HG03066 (cell line): ENCODE data around the gene PEX12.
A peak's percentile ranks its signal among the peaks of the same experiment; 100 is the strongest.
"Not testable (repeated sequence)": the region's sequence is repeated elsewhere in the genome, so short reads cannot be mapped to it uniquely, and the experiment has no call there.

Experiments
- ATAC-seq: cut with Tn5 transposase; IDR thresholded peaks from one replicate; pipeline ENCODE4 v1.9.1; 2021; ENCODE audit warnings: low read depth; ENCODE audit not compliant: unreplicated experiment

The PEX12 gene

GRCh38 chr17:35578197-35578928 is at the start of gene PEX12:
Gene PEX12 (minus strand): TSS chr17:35578571. CDS start chr17:35578021, 550 bp downstream.
- ATAC-seq = peak; percentile 84

- no peak for ATAC-seq
These were observed 49.0 kb upstream of the PEX12 start for GRCh38 chr17:35627417-35627816.

- ATAC-seq = no peak
These were observed 43.4 kb upstream of the PEX12 start for GRCh38 chr17:35621768-35622167.

DNA sequence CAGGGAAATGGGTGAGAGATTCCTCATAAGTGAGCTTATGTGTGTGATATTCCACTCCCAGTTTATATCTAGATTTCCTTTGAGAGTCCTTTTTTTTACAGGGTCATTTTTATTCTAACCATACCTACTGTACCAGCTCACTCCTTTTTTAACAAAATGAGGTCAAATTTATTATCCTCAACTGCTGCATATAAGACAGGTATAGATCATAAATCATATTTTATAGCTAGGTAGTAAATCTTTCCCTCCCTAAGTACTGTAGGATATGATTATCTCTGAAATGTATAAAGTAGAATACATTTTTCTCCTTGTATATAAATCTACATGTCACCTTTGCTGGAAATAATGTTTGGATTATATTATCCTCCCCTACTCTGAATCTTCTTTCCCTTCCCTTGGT is 40.3 kb upstream of the PEX12 start:
- no peak for ATAC-seq

DNA sequence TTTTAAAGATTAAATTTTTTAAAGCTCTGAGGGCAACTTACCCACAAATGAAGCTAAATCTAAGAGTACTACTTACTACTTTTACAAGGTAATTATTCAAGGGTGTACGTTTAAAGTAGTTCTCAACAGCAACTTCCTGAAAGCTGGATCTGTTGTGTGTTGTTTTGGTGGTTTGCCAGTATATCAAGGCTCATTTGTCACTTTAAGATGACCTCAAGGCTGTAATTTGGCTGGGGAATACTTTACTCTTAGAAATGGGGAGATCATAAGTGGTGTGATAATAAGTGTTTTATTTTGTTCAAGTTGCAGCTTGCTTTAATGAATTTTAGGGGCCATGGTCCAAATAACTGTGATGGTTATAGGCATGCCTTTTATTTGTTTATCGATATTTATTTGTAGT is 39.1 kb upstream of the PEX12 start:
- no peak for ATAC-seq

GRCh38 chr17:35616536-35616935 is 38.2 kb upstream of the PEX12 start:
- ATAC-seq = no peak

GRCh38 chr17:35614810-35615209 is 36.4 kb upstream of the PEX12 start:
- no peak for ATAC-seq

- ATAC-seq = no peak
These were observed 34.7 kb upstream of the PEX12 start for GRCh38 chr17:35612924-35613521.

GRCh38 chr17:35610746-35611145 is 32.4 kb upstream of the PEX12 start:
- not testable (repeated sequence) for ATAC-seq

DNA sequence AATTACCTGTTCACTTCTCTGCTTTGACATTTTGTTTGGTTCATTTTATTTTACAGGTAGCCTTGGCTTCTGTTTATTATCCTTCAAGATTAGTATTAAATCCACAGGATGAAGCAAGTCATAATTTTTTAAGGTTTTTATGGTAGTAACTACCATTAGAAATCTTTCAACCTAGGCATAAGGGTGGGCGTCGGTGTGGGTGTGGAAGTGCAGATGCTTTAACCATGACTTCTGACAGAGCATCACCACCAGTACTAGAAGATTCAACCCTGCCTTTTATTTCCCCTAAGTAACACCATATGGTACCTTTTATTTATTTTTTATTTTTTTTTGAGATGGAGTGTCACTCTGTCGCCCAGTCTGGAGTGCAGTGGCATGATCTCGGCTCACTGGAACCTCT is 31.5 kb upstream of the PEX12 start:
- ATAC-seq = no peak

GRCh38 chr17:35607239-35607847 is 29.0 kb upstream of the PEX12 start:
- no peak for ATAC-seq

GRCh38 chr17:35605678-35606077 is 27.3 kb upstream of the PEX12 start:
- no peak for ATAC-seq

- no peak for ATAC-seq
These were observed 25.3 kb upstream of the PEX12 start for GRCh38 chr17:35603674-35604073.

DNA sequence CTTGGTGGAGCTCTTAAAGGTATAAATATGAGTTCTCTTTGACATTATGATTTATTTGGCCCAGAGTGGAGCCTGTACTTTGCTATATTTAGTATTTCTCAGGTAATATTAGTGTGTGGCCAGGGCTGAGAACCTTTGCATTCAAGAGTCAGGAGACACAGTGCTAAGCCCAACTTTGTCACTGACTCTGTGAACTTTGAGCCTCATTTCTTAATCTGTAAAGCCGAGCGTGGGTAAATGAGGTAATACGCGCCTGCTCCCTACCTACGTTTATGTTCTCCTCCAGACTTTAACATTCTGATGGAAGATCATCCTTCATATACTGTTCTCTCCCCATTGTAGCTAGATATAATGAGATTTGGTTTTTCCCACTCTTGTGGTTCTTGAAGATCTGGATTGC is 19.2 kb upstream of the PEX12 start:
- no peak for ATAC-seq

DNA sequence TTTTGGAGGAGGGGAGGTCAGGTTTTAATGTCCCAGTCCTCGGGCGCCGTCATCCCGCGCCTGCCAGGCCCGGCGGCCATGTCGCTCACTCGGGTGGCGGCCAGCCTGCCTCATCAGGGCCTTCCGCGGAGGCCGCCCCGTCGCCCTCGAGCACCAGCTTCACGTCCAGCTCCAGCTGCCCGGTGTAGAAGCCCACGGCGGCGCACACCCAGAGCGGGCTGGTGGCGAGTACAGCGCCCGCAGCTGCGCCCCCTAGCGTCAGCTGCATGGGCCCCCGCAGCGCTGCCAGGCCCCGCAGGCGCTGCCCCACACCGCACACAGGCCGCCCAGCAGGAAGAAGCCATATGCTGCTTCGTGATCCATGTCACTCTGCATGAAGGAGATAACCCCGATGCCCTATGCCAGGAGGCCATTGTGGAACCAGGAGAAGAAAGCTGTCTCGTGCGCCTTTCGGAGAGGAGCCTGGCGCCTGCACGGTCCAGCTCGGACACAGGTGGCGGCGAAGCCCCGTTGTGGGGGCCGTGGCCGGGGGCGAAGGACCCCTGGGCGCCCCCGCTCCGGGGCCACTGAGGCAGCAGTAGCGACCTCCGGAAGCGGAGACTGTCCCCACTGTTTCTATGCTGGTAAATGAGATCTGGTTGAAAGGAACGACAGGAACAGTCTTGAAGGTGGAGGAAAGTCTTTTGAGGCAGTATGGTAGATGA is 18.3 kb upstream of the PEX12 start:
- no peak for ATAC-seq

- ATAC-seq = no peak
These were observed 17.7 kb upstream of the PEX12 start for GRCh38 chr17:35596072-35596471.

- no peak for ATAC-seq
These were observed 10.0 kb upstream of the PEX12 start for GRCh38 chr17:35588196-35588920.

GRCh38 chr17:35587074-35587961 is 8.9 kb upstream of the PEX12 start, which contains the start of gene AP2B1:
Gene AP2B1 (plus strand): TSS chr17:35587322. CDS start chr17:35594031, 6,709 bp downstream.
- peak; percentile 89 for ATAC-seq

DNA sequence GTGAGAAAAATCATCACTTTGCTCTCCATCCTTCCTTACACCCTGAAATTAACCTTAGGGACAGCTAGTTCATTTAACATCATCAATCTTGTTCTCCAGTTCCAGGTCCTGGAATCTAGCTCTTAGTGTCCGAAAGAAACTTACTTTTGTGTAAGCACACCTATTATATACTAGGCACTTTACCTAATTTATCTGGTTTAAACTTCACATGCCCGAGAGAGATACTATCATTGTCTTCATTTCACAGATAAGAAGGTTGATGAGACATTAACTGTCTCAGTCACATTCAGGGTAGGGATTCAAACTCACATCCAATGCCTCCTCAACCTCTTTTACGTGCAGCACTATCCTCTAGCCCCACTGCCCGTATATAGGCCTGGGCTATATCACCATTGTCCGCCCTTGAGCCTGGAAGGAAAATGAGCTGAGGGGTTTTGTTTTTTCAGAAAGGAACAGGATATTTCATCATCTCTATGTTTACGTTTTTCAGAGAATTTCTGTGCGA is 8.2 kb upstream of the PEX12 start:
- ATAC-seq = no peak
